Right renal cortex interstitium (tissue), 3 donors: ENCODE results near the gene TMEM213. TPM values are rescaled to one million over a fixed set of nuclear protein-coding genes. Genes with fewer than 3 reads are reported as not detected.

Source experiments
- DNase-seq, 3 donors: peaks; one replicate each; pipeline ENCODE4 v3.0.0-alpha.2; 2013; ENCODE audit warnings: low read depth in 3 of 3, low spot score in 2 of 3
- polyA plus RNA-seq, 3 donors: library from polyadenylated mRNA; unstranded; fragments of 120-200 nt; gene quantifications; one replicate each; pipeline ENCODE4 v1.2.1, GENCODE V29; 2013; ENCODE audit not compliant: insufficient read length in 3 of 3

Gene TMEM213
- polyA plus RNA-seq, 3 donors, result 43.9 to 48.0 (median 44.4) TPM

DNA sequence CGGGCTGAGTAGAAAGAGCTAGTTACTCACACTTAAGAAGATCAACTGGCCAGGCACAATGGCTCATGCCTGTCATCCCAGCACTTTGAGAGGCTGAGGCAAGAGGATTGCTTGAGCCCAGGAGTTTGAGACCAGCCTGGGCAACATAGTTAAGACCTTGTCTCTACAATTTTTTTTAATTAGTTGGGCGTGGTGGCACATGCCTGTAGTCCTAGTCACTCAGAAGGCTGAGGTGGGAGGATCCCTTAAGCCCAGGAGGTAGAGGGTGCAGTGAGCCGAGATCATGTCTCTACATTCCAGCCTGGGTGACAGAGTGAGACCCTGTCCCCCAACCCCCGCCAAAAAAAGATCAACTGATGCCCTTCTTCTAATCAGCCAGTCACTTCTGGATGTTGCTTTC, 74.8 kb downstream of the TMEM213 start:
- DNase-seq, result no peak

DNA sequence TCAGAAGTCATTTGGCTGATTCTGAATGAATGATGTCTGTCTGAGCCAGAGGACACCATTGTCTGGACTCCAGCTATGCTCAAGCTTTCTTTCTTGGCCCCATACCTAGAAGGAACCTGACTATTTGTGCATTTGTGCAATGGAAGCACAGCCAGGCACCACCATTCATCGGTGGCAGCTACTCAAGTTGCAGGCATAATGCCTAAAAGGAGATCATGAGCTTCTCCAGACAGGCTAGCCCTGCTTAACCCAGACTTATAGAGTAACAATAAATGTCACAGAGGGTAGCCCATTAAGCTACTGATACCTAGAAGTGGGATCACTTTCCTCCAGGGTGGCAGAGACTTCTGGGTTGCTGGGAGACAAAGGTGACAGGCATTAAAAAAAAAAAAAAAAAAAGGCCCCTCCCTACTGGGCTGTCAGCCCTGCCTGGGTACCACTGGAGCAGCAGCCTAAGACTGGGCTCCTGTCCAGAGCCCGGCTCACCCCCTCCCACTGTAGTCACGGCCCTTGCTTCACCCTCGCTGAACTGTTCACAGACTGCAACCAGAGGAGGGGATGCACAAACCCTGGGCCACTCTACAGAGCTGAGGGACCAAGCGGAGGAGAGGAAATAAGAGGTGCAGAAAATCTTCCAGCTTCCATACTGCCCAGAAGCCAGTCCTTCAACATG, 75.6 kb downstream of the TMEM213 start:
- DNase-seq, result no peak

DNA sequence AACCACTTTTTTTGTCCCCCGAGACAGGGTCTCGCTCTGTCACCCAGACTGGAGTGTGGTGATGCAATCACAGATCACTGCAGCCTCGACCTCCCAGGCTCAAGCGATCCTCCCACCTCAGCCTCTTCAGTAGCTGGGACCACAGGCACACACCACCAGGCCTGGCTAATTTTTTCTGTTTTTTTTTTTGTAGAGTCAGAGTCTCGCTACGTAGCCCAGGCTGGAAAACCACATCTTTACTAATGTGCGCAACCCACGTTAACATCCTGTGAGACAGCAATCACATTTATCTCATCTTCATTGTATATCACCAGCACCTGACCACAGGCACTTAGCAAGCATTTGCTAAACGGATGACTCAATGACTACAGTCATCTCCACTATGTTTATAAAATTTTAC, 78.0 kb downstream of the TMEM213 start:
- DNase-seq, result no peak

DNA sequence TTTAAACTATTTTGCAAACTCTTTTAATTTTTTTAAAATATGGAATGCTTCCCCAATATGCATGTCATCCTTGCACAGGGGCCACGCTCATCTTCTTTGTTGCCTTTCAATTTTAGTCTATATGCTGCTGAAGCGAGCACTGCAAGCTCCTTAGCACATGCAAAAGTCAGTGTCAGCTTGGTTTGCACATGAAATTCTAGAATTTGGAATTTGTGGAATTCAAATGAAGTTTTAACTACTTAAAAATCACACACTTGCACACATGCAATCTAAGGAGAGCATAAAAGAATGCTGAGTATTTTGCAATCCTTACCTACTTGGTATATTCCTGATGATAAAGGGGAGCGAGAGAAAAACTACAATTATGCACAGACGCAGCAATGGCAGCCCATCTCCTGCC, 78.5 kb downstream of the TMEM213 start:
- DNase-seq, result no peak

DNA sequence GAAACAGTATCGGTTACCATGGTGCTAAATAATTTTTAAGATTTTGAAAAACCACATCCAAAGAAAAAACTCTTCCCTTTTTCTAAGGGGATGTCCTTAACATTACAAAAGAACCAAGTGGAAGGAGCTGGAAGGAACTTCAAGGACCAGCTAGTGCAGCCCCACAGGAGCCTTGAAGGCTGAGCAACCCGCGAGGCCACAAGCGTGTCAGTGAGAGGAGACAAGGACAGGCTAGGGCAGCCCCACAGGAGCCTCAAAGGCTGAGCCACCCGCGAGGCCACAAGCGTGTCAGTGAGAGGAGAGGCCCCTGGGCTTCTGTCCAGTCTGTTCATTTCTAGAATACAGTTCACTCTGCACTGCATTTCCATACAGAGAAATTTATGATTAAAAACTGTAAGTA, 80.3 kb downstream of the TMEM213 start:
- no peak for DNase-seq

DNA sequence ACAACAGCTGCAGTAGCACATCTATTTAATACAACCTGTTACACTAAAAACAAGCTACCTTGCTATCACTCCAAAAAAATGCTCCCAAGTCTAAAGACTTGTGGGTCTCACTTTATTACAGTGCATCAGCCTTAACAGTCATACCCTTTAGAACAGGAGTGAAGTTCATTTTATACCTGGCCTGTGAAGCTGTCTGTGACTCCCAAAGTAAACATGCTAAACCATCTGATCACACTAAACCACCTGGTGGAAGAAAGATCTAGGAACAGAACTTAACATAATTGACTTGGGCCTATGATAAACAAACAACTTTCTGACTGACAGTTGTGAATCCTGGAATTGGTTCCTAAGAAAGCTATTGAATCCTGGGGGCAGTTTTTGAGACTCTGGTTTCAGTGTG, 81.1 kb downstream of the TMEM213 start:
- no peak for DNase-seq

DNA sequence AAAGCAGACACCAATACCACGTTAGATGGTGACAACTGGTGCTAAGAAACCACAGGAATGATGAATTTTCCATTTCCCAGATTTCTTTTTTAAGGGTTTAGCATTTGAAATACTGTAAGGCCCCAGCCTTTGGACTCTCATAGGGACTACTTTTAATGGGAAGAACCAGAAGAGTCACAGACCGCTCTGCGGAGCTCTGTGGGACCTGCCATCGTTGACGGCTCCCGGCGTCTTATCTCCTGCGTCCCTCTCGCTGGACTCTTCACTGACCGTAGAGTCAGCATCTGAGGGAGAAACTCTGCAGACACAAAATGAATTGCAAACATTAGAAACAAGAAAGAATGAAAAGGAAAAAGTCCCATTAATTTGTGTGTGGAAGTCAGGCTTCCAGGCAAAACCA, 81.6 kb downstream of the TMEM213 start:
- no peak for DNase-seq

DNA sequence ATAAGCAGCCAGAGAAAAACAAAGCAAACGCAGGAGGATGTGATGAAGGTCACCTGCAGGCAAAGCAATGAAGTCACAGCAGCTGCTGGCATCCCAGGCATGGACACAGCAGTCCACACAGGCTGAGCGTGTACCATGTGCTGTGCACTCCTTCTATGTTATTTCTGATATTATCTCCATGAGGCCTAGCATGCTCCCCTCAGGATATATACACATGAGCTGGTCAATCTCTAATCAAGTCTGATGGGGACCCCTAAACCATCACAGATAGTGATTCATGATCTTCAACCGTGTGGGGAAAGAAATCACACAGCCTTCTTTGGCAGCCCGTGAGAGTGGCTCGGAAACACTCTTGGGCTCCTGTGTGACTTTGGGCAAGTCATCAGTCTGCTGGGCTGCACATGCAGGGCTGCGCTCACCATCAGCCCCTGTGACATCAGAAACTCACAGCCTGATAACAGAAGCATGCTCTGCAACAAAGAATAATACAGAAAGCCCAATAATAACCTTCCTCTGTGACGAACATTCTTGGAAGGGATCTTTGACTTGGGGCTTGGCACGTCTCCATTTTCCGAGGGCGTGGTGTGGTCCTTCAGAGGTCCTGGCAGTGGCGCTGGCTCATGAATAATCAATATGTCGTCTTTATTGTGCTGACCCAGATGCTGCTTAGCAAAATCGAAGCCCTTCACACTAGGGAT, 83.2 kb downstream of the TMEM213 start:
- DNase-seq, result no peak

DNA sequence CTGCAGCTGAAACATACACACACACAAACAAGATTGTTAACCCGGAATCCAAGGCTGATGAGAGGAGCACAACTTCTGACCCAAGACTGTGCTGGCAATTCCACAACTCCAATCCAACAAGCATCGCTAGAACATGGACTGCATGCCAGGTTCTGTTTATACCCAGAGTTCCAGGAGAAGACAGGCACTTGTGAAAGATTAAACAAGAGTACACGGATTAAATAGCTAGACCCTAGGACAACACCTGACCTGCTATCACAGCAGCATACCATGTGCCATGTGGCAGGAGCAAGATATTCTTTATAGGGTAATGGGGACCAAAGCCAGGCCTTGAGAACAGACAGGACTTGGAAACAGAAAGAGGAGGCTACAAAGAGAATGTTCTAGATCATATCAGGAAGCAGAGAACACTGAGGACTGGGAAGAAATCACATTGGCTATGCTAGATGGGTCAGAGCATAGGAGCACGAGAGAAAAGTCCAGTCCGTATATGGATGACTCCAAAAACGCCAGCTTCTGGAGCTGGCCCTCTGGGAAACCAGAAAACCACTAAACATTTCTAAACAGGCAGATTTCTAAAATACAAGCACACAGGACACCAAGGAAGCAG, 83.9 kb downstream of the TMEM213 start:
- no peak for DNase-seq

DNA sequence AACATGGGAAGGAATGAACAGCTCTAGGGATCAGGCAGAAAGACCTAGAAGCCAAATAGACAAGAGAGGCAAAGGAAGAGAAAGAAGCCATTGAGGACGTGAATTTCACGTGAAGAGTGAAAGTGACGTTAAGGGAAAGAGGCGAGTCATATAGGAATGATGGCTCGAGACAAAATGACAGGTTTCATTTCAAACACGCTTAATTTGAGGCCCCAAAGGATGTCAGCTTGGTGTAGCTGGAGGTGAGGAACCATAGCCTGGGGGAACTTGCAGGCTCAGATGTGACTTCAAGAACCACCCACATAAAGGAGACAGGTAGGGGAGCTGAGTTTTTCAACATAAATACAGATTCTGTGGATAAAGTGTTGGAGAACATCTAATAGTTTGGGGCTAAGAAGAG, 84.5 kb downstream of the TMEM213 start:
- DNase-seq, result no peak

DNA sequence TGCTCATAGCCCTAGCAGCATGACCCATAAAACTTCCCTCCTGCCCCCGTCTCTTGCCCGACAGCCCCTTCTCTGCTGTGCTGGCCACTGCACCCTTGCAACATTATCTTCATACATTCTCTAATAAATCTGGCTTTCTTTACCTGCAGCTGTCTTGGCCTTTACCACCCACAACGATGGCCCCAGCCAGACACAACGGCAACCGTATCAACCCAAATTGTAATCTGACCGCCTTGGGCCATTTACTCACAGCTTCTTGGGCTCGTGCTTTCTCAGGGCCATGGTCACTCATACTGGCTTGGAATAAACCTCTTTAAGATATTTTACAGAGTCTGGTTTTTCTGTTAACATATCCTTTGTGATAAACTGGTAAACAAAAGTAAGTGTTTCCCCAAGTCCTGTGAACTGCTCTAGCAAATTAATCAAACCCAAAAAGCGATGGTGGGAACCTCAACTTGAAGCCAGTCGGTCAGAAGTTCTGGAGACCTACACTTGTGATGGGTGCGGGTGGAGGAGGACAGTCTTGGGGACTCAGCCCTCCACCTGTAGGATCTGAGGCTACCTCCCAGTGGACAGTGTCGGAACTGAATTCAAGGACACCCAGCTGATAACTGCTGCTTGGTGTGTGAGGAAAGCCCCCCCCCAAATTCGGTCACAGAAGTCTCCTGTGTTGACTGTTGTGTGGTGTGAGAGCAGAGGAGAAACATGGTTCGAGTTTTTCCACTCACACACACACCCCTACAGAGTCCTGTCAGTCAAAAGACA, 87.8 kb downstream of the TMEM213 start:
- DNase-seq, result no peak

DNA sequence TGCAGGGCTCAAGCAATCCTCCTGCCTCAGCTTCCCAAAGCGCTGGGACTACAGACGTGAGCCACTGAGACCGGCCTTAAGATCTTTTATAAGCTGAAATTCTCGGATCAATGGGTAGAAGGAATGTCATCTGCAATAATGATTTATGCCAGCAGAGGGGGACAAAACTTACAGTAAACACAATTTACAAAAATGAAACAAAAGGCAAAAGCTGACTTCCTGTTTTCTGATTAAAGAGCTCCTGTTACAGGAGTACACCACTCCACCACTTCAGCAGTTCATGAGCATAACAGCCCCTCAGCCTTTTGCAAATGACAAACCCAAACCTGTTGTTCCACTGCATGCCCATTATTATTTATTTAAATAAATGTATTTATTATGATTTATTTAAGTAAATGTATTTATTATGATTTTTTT, 88.7 kb downstream of the TMEM213 start:
- peak in 2 of 3 donors; percentile 50 to 61 for DNase-seq

DNA sequence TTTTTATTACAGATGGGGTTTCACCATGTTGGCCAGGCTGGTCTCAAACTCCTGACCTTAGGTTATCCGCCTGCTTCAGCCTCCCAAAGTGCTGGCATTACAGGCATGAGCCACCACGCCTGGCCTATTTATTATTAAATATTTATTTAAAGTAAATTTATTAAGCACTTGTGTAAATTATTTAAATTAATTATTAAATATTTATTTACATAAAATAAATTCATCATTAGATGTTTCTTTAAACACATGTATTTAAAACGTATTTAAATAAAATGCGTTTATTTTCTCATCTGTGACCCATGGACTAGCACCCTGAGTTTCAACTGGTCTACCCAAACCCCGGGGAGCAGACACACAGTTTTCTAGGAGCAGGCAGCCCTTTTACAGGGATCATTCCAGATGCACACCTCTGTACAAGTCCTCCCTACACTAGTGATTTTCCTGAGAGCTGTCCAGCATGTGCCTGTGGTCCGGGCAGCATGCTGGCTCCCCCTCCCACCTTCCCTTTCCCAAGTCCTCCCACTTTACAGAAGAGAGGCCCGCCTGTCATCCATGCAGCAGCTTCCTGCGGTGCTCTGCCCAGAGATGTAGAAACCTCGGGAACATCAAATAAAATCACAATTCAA, 89.4 kb downstream of the TMEM213 start:
- no peak for DNase-seq

Other genes with a start within 250 kb of the TMEM213 start
- 1 to 10 TPM; 2.3 to 2.9 (median 2.9) TPM for gene SVOPL, start 96.6 kb upstream of the TMEM213 start, polyA plus RNA-seq
- 10 to 100 TPM; 78.9 to 81.5 (median 81.4) TPM for gene ATP6V0A4, start 202 bp downstream of the TMEM213 start, polyA plus RNA-seq
- gene KIAA1549, start 183.4 kb downstream of the TMEM213 start, polyA plus RNA-seq, result 10 to 100 TPM; 11.9 to 13.6 (median 12.4) TPM
- gene ZC3HAV1L, start 238.0 kb downstream of the TMEM213 start, polyA plus RNA-seq, result 10 to 100 TPM; 14.3 to 20.4 (median 20.0) TPM